NCI-H1048 (cell line): ENCODE data around the gene TREX2.

Experiments
- DNase-seq: peaks from one replicate; lab custom pipeline; 2025; lab: John Stamatoyannopoulos, UW

TREX2 gene, protein sequence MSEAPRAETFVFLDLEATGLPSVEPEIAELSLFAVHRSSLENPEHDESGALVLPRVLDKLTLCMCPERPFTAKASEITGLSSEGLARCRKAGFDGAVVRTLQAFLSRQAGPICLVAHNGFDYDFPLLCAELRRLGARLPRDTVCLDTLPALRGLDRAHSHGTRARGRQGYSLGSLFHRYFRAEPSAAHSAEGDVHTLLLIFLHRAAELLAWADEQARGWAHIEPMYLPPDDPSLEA

GRCh38 chrX:153445856-153446635, at the start of gene TREX2:
TSS of gene TREX2 (minus strand) at chrX:153446056. CDS start at chrX:153445430, 626 bp downstream.
- DNase-seq: no peak

- DNase-seq: no peak
Measured at GRCh38 chrX:153495362-153495751, 49.5 kb upstream of the TREX2 start.

GRCh38 chrX:153494541-153495361, 48.9 kb upstream of the TREX2 start, which contains the start of gene BGN:
TSS of gene BGN (plus strand) at chrX:153494980. CDS start at chrX:153504632, 9,652 bp downstream.
- DNase-seq: no peak

DNA sequence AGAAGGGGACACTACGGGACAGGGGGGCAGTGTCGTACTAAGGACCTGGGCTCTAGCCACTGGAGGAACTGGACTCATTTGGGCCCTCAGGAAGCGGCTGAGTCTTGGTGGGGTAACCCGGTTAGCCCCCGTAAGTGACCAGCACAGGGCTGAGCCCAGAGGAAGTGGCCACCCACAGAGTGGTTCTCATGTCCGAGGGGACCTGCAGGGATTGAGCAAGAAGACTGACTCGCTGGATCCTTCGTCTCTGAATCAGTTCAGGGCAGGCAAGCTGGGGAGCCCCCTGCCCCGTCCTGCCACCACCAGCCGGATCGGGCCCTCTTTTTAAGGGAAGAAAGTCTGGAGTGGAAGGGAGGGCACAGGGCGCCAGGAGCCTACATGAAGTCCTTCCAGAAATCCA, 48.2 kb upstream of the TREX2 start:
- no peak for DNase-seq

- no peak for DNase-seq
Measured at GRCh38 chrX:153493085-153493484, 47.2 kb upstream of the TREX2 start.

- DNase-seq: no peak
Measured at GRCh38 chrX:153492543-153492942, 46.7 kb upstream of the TREX2 start.

GRCh38 chrX:153491918-153492317, 46.1 kb upstream of the TREX2 start:
- DNase-seq: no peak

GRCh38 chrX:153491351-153491914, 45.6 kb upstream of the TREX2 start:
- DNase-seq: no peak

DNA sequence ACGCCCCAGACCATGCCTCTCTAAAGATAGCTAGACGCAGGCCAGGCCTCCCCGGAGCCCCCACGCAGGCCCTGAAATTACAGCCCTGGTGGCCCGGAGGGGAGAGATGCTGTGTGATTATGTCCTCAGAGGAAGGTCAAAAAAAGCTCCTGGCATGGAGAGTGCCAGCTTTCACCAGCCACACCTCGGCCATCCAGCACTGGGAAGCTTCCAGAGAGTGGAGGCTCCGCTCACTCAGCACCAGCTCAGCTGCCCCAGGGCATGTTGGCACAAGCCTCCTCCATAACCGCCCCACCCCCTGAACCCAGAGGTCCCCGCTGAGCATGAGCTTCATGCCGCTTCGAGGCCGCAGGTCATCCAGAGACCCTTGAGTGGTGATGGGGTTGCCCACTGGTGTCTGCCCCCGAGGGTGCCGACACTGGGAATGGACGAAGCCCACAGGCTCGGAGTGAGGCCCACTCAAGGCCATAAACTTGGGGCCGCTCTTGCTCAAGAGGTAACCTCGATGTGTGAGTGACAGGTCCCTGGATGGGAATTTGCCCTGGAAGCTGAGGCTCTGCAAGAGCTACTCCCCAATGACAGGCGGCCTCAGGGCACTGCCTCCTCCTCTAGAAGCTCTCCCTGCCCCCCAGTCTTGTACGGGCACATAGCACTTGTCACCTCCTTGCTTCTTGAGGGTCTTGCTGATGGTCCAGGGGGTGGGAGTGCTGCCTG, 44.5 kb upstream of the TREX2 start:
- DNase-seq: no peak

DNA sequence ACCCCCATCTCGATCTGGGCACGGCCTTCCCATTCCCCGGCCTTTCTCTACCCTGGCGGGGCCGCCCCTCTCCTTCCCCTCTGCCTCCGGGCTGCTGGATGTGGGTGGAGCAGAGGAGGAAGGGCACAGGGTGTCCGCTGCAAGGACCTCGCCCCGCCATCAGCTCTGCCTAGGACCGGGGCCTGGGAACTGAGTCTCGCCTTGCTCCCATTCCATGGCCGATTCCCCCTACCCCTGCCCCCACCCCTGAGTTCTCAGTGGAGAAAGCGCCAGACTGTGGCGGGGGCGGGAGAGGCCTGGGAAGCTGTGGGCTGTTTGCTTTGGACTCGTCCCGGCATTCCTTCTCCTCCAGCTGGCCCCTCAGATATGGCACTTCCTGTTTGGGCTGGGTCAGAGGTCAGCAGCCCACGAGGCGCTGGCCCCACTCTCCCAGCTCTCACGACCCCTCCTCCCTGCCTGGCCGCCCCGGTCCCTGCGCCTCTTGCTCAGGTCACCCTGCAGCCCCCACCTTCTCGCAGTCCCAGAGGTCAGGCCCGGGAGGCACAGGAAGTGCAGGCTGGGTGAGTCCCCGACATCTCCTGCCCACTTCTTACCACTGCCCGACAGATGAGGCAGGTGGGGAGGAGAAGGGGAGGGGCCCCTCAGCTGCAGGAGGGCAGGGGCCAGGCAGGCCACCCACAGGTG, 42.5 kb upstream of the TREX2 start:
- no peak for DNase-seq

- no peak for DNase-seq
Measured at GRCh38 chrX:153487590-153488071, 41.8 kb upstream of the TREX2 start.

DNA sequence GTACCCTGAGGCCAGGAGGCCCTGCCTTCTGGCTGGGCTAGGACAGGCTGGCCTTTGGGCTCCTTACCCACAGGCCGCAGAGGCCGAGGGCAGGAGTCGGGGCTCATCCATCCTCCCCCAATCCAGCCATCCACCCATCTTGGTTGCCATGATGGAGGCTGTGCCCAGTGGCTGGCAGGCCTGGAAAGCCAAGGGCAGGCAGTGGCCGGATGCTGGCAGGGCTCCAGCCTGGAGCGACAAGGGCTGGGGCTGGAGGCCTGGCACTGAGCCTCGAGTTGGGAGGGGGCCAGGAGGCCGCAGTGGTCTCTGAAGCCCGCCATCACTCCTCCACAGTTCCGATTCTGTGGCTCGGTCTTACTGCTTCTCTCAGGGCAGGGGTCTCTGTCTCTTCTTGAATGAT, 40.3 kb upstream of the TREX2 start:
- DNase-seq: no peak

- no peak for DNase-seq
Measured at GRCh38 chrX:153485396-153486080, 39.7 kb upstream of the TREX2 start.

DNA sequence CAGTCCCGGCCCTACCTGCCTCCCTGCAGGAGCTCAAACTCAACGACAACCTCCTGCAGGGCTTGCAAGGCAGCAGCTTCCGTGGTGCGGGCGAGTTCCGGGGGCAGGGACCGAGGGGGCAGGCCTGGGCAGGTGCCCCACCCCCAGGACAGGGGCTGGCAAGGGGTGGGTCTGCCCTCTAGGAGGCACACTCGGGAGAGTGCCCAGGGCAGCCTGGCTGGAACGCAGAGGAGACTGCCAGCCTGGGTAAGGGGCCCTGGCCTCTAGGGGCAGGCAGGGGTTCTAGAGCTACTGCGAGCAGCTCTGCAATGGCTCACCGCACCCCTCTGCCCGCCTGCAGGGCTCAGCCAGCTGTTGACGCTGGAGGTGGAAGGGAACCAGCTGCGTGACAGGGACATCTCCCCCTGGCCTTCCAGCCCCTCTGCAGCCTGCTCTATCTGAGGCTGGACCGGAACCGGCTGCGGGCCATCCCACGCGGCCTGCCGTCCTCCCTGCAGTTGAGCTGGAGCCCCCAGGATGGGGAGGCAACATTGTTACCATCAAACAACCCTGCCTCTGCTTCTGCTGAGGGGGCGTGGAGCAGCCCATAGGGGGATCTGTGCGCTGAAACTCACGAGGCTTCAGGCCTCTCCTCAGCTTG, 36.6 kb upstream of the TREX2 start:
- no peak for DNase-seq

- DNase-seq: no peak
Measured at GRCh38 chrX:153481043-153481442, 35.2 kb upstream of the TREX2 start.

GRCh38 chrX:153478746-153479145, 32.9 kb upstream of the TREX2 start:
- DNase-seq: no peak

DNA sequence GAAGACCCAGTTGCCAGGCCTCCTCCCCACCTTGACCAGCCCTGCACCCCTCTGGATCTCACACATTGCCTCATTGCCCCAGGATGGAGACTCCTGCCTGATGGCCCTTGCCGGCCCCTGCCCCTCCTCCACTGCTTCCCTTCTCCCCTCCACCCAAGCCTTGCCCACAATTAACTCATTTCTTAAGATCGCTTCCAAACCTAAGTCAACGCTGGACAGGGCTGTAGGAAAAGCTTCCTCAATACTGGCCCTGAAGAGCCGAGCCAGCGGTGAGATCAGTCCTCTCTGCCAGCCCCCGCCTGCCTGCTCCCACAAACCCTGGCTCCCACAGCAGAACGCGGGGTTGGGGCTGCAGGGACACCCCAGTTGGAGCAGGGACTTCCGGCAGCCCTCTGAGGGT, 32.0 kb upstream of the TREX2 start:
- DNase-seq: no peak

GRCh38 chrX:153477364-153477857, 31.6 kb upstream of the TREX2 start:
- DNase-seq: no peak

DNA sequence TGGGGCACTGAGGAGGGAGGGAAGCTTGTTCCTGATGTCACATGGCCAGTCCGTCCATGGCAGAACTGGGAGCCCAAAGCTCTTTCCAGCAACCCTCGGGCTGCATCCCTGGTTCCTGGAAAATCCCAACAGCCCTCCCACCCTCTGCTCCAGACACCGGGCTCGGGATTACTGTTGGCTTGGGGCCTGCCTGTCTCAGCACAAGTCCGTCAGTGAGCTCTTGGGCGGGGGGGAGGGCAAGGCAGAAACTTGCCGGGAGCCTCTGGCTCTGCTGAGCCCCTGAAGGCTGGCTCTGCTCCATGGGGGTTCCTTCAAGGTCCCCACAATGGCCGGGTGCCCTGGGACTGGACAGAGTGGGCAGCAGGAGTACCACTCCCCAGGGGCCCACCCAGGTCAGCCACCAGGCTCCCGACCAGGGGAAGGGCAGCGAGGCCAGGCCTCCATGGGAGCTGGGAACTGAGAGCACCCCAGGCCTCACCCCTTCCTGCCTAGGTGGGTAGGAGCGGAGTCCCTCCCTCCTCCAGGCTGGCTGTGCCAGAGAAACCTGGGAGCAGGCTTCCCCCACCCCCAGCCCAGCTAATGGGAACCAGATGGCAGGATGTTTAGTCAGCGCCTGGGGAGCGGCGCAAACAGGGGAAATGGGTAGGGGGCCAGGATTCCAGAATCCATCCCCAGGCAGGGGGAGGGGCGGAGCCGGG, 31.0 kb upstream of the TREX2 start:
- DNase-seq: no peak
